Inflammatory macrophage (primary cell): ENCODE results near the gene FXYD7.
A peak's percentile ranks its signal among the peaks of the same experiment; 100 is the strongest.
"Not testable (repeated sequence)": the region's sequence is repeated elsewhere in the genome, so short reads cannot be mapped to it uniquely, and the experiment has no call there.

ENCODE experiments used
- DNase-seq, 2 donors: peaks; one replicate each; pipeline ENCODE4 v3.0.0-alpha.2; 2020 to 2022

FXYD7 gene

DNA sequence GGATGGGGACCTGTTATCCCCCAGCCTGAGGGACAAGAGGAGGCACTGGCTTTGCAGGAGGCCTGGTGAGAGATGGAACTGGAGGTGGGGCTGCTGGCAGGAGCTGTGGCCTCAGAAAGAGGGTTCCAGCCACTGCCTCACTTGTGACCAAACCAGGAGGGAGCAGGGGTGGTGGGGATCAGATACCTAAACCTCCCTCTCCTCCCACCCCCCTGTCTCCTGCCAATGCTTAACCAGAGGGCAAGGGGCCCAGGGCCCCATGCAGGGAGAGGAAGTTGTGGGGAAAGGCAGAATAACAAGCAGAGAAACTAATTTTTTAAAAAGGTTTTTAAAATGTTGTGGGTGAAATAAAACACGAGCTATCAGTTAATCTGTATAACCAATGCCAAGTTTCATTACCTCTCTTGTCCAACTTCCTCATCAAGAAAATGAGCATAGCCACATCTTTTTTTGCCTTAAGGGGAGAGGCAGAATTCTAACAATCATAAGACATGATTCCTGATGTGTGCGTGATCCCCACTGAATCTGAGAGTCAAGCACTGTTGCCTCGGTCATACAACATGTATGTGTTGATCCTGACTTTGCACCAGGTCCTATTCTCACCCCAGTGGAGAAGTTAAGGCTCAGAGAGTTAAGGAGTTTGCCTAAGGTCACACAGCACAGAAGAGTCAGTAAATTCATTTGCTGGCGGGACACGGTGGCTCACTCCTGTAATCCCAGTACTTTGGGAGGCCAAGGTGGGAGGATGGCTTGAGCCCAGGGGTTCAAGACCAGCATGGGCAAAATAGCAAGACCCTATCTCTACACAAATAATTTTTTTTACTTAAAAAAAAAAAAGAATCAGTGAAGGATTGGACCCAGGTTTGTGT is 24.4 kb downstream of the FXYD7 start:
- DNase-seq = peak in 1 of 2 donors; percentile 46

DNA sequence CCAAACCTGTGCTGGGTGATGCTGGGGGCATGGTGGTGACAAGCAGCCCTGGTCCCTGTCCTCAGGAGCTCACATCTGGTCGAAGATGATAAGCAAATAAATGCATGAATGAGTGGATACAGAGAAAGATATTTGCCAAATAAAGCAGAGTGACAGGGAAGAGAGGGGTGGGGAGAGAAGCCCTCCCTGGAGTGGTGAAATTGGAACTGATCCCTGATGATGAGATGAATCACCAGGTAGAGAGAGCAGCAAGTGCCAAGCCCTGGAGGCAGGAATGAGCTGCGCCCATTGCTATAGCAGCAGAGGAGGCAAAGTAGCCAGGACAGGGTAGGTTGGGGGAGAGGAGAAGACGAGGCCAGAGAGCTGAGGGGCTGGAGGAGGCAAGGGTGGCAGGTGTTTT is 25.1 kb downstream of the FXYD7 start:
- no peak for DNase-seq

DNA sequence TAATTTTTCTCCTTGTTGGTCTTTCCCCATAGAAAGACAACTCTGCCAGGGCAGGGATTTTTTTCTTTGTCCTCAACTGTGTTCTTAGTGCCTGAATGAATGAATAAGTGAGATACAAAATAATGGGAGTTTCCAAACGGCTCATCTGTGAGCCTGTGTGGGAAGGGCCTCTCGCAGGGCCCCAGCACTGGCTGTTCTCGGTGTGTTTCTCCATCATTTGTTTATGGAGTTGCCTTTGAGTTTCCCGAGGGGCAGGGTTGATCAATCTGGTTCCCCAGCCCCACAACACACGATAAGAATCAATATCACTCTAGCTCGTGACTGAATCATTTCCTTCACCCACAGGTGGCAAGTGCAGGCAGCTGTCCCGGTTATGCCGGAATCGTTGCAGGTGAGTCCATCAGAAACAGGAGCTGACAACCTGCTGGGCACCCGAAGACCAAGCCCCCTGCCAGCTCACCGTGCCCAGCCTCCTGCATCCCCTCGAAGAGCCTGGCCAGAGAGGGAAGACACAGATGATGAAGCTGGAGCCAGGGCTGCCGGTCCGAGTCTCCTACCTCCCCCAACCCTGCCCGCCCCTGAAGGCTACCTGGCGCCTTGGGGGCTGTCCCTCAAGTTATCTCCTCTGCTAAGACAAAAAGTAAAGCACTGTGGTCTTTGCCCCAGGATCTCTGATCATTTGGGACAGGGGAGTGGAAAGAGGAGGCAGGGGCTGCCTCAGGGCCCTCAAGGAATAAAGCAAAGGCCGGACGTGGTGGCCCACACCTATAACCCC is 26.4 kb downstream of the FXYD7 start:
- no peak for DNase-seq

- DNase-seq = peak; percentile 25 to 40
These were observed 27.5 kb downstream of the FXYD7 start for GRCh38 chr19:35170359-35171061.

GRCh38 chr19:35171730-35172129 is 28.7 kb downstream of the FXYD7 start:
- DNase-seq = peak in 1 of 2 donors; percentile 37

GRCh38 chr19:35174226-35174625 is 31.2 kb downstream of the FXYD7 start:
- DNase-seq = no peak

- no peak for DNase-seq
These were observed 33.1 kb downstream of the FXYD7 start for GRCh38 chr19:35176181-35176570.

DNA sequence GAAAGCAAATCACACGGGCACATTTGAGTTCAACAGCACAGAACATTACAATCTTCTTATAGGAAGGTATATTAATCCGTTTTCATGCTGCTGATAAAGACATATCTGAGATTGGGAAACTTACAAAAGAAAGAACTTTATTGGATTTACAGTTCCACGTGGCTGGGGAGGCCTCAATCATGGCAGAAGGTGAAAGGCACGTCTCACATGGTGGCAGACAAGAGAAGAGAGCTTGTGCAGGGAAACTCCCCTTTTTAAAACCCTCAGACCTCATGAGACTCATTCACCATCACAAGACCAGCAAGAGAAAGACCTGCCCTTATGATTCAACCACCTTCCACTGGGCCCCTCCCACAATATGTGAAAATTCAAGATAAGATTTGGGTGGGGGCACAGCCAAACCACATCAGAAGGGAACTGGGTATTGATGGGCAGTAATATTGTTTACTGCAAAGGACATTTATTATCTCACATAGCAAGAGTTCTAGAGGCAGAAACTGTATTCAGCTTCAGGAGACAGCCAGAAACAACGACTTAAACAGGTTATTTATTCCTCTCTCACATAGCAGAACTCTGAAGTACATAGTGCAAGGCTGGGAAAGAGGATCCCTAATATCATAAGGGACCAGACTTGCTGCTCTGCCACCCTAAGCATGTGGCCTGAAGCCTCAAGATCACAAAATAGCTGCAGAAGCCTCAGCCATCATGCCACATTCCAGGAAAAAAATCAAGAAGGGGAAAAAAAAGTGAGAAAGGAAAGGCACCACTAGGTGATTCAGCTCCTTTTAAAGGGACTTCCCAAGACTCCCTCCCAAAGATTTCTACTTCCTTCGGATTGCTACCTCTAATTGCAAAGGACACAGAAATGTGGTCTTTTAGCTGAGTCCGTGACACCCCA is 34.6 kb downstream of the FXYD7 start:
- DNase-seq = no peak

GRCh38 chr19:35178701-35179100 is 35.6 kb downstream of the FXYD7 start:
- DNase-seq = peak in 1 of 2 donors; percentile 31

GRCh38 chr19:35179830-35180229 is 36.8 kb downstream of the FXYD7 start:
- no peak for DNase-seq

GRCh38 chr19:35181387-35181786 is 38.3 kb downstream of the FXYD7 start:
- DNase-seq = no peak

GRCh38 chr19:35184267-35184666 is 41.2 kb downstream of the FXYD7 start:
- DNase-seq = no peak

DNA sequence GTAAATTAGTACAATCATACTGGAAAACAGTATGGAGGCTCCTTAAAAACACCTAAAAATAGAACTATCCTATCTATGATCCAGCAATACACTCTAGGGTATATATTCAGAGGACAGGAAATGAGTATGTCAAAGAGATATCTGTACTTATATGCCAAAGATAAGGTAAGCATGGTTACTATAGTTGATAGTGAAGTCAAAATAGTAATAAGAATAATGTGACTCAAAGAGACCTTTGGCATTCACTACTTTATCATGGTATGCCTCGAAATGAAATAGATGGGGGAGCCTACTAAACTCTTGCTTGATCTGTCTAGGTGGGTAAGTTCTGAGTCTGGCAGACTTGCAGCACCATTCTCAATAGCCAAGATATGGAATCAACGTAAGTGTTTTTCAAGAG is 41.8 kb downstream of the FXYD7 start:
- DNase-seq = no peak

GRCh38 chr19:35194012-35194984 is 51.2 kb downstream of the FXYD7 start:
- no peak for DNase-seq

DNA sequence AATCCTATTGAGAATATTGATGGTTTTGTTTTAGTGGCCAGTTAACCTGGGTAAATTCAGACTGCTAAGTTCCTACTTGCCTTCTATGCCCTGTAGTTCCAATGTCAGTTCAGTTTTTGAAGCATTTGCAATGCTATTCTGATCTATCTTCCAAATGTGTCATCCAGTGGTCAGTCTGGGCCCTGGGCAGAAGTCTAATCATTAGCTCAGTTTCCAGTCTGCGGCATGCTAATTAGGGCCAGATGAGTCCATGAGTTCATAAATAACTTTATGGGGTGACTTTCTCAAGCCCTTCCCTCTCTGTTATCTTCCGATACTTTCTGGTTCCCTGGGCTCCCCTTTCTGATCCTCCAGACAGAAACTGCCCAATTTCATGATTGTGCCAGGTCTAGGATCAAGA is 52.8 kb downstream of the FXYD7 start:
- DNase-seq = no peak

DNA sequence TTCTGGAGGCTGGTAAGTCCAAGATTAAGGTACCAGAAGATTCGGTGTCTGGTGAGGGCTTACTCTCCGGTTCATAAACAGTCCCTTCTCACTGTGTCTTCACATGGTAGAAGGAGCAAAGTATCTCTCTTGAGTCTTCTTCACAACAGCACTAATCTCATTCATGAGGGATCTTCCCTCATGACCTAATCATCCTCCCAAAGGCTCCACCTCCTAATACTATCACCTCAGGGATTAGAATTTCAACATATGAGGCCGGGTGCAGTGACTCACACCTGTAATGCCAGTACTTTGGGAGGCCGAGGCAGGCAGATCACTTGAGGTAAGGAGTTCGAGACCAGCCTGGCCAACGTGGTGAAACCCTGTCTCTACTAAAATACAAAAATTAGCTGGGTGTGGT is 53.8 kb downstream of the FXYD7 start:
- not testable (repeated sequence) for DNase-seq

DNA sequence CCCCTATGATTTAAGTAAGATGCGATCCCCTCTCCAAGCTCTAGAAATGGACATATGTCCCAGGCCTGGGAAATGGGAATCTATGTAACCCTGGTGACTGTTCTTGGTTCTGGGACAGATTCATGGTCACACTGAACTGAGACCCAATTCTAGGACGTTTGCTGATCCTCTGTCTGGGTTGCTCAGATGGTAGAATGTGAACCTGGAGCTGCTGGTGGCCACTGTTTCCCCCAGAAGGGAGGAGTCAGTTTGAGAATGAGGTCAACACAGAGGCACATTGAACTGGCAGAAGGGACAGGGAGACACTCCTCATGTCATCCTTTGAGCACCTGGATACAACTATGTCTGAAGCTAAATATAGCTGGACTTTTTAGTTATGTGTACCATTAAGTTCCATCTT is 56.4 kb downstream of the FXYD7 start:
- no peak for DNase-seq

- no peak for DNase-seq
These were observed 60.0 kb downstream of the FXYD7 start for GRCh38 chr19:35202722-35203688.
